ENCODE results near the gene SLCO3A1. TPM values are rescaled to one million over a fixed set of nuclear protein-coding genes. Genes with fewer than 3 reads are reported as not detected.
A peak's percentile ranks its signal among the peaks of the same experiment; 100 is the strongest.

Gene SLCO3A1
- total RNA-seq, 1 donor from 2014 or later, result 42.5 TPM

DNA sequence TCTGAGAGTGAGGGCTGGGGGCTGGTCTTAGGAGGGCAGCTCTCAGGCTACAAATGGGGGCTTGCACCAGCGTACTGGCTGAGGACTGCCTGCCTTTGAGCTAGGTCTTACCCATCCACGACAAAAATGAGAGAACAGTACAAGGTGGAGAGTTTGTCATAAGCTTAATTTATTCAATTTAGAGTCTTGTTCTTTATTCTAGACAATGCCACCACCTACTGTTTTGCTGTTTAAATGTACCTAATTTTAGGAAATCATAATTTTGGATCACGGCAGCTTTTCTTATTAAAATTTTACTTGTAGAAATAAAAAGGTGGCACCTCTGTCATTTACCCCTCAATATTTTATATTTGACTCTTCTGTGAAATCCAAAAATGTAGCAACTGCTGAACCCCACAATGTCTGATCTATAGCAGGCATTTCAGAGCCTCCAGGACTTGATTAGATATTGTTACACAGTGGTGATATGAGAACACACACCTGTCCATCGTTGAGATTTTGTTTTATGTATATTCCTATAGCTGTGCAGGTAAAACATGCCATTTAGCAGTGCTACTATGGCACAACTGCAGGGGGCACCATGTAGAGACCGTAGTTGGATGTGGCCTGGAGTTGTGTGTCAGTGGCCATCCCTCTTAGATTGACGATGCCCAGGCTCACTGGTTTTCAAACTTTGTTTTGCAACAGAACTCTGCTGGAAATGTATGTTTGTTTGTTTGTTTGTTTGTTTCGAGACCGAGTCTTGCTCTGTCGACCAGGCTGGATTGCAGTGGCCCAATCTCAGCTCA lies 88.6 kb downstream of the SLCO3A1 start:
- Histone ChIP-seq H3K27ac (peak overlapping the region; percentile 83), H3K4me1 (peaks cover 88% of the 10 kb centered on the region), H3K4me3 (peak overlapping the region; percentile 23), H3K36me3 (no peaks in the 10 kb centered on the region), H3K27me3 (ENCODE audit: low read depth) (no peaks in the 10 kb centered on the region), H3K9me3 (no peaks in the 10 kb centered on the region)
- no peak for ATAC-seq
- TF ChIP-seq, protein P1, sequence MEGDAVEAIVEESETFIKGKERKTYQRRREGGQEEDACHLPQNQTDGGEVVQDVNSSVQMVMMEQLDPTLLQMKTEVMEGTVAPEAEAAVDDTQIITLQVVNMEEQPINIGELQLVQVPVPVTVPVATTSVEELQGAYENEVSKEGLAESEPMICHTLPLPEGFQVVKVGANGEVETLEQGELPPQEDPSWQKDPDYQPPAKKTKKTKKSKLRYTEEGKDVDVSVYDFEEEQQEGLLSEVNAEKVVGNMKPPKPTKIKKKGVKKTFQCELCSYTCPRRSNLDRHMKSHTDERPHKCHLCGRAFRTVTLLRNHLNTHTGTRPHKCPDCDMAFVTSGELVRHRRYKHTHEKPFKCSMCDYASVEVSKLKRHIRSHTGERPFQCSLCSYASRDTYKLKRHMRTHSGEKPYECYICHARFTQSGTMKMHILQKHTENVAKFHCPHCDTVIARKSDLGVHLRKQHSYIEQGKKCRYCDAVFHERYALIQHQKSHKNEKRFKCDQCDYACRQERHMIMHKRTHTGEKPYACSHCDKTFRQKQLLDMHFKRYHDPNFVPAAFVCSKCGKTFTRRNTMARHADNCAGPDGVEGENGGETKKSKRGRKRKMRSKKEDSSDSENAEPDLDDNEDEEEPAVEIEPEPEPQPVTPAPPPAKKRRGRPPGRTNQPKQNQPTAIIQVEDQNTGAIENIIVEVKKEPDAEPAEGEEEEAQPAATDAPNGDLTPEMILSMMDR (IDR thresholded peaks at IDR 0.05), result no peak
- DNase-seq, result no peak
- intact Hi-C loops (cut with DNase I), result no loop called here

DNA sequence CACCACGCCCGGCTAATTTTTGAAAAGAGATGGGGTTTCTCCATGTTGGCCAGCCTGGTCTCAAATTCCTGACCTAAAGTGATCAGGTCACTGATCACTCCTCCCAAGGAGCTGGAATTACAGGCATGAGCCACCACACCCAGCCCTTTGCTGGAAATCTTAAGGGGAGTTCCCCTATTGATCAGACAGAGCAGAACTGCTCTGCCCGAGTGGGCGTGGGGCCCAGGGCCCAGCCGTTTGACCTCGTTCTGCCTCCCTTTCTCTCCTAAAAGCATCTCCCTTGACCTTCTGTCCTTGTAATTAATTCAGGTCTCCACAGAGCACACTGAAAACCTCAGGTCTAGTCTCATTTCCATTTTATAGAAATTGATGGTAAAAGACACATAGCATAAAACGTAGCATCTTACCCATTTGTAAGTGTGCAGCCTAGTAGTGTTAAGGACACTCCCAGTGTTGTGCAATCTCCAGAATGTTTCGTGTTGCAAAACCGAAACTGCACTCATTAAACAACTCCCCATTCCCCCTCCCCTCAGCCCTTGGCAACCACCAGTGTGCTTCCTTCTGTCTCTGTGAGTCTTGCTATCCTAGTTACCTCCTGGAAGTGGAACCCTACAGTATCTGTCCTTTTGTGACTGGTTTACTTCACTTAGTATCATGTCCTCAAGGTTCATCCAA lies 89.3 kb downstream of the SLCO3A1 start:
- H3K9me3 ChIP-seq, result no peaks in the 10 kb centered on the region

DNA sequence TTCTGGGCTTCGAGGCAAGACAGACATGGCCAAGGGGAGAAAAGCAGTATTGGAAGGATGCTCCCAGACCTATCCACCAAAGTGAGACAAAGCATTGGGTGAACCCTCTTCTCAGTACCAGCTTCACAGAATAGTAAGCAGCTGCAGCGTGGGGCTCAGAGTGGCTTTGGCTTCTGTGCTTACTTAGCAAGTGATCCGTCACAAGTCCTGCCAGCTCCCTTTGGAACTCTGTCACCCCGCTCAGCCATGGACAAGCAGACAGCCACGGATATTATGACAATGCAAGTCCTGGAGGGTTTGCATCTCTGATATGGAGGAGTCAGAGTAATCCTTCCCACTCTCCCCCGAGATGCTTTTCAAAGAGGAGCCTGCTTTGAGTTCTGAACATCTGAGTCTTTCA lies 90.8 kb downstream of the SLCO3A1 start:
- peaks cover 95% of the 10 kb centered on the region for H3K4me1 ChIP-seq
- peak overlapping the region; percentile 83 for H3K27ac ChIP-seq
- H3K4me3 ChIP-seq, result no peak overlapping the region

More for the DNA sequence above, 89.3 kb downstream of the SLCO3A1 start:
- no peaks in the 10 kb centered on the region for H3K27me3 ChIP-seq (ENCODE audit: low read depth)
- TF ChIP-seq, protein P1 (IDR thresholded peaks at IDR 0.05), result no peak
- ATAC-seq (peak; percentile 85 to 86), DNase-seq (peak; percentile 86)
- peaks cover 90% of the 10 kb centered on the region for H3K4me1 ChIP-seq
- peak overlapping the region; percentile 23 for H3K4me3 ChIP-seq
- H3K27ac ChIP-seq, result peak overlapping the region; percentile 83
- intact Hi-C loops (cut with DNase I), result no loop called here
- H3K36me3 ChIP-seq, result no peaks in the 10 kb centered on the region

DNA sequence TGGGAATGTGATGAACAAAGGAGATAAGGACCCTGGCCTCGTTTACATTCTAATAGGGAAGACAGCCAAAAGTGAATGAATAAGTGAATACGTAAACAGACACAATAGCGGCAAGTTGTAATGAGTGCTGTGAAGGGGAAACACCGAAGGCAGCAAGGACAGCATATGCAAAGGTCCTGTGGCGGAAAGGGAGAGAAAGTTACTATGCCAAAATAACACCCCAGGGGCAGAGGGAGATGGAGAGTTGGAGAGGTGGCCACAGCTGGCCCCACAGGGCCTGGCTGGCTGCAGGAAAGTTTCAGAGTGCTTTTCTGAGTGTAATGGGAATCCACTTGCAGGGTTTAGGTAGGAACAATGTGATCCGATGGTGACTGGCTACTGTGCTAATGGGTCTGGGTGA lies 91.9 kb downstream of the SLCO3A1 start:
- Histone ChIP-seq H3K4me3 (no peak overlapping the region), H3K27ac (no peak overlapping the region), H3K27me3 (ENCODE audit: low read depth) (no peaks in the 10 kb centered on the region), H3K9me3 (no peaks in the 10 kb centered on the region), H3K4me1 (peaks cover 94% of the 10 kb centered on the region), H3K36me3 (no peaks in the 10 kb centered on the region)
- no peak for ATAC-seq
- intact Hi-C loops (cut with DNase I), result no loop called here
- DNase-seq, result no peak
- TF ChIP-seq, protein P1 (IDR thresholded peaks at IDR 0.05), result no peak

More for the DNA sequence above, 90.8 kb downstream of the SLCO3A1 start:
- no peaks in the 10 kb centered on the region for H3K36me3 ChIP-seq
- no peak for DNase-seq
- no peaks in the 10 kb centered on the region for H3K27me3 ChIP-seq (ENCODE audit: low read depth)
- no peaks in the 10 kb centered on the region for H3K9me3 ChIP-seq
- intact Hi-C loops (cut with DNase I), result no loop called here
- TF ChIP-seq, protein P1 (IDR thresholded peaks at IDR 0.05), result no peak
- no peak for ATAC-seq

DNA sequence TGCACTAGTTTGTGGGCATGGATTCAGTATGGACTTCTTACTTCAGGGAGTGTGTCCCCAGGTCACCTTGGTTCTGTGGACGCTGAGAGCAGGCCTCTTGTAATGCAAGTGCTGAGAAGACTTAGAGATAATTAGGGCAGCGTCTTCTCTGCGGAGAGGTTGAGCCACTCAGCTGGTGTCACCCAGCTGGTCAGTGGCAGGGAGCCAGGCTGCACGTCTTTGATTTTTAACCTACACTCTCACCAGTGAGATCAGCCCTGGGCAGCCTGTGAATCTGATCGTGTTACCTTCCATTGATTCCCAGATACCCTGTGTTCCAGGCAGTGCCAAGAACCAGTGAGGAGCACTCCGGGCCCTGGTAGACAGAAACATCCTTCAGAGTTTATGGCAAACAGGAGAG lies 92.6 kb downstream of the SLCO3A1 start:
- no peaks in the 10 kb centered on the region for H3K9me3 ChIP-seq
- no peak for ATAC-seq
- no peaks in the 10 kb centered on the region for H3K36me3 ChIP-seq
- H3K4me1 ChIP-seq, result peaks cover 92% of the 10 kb centered on the region
- H3K4me3 ChIP-seq, result no peak overlapping the region
- intact Hi-C loops (cut with DNase I), result no loop called here
- TF ChIP-seq, protein P1 (IDR thresholded peaks at IDR 0.05), result no peak
- H3K27ac ChIP-seq, result peak overlapping the region; percentile 66
- no peaks in the 10 kb centered on the region for H3K27me3 ChIP-seq (ENCODE audit: low read depth)
- no peak for DNase-seq
